K562 (cell line): ENCODE data around the gene RTN4. TPM values are rescaled to one million over a fixed set of nuclear protein-coding genes. Genes with fewer than 3 reads are reported as not detected.
A peak's percentile ranks its signal among the peaks of the same experiment; 100 is the strongest.

Experiments used
- ARID1B ChIP-seq: fragments of 450-650 bp; IDR thresholded peaks from 2 replicates; pipeline ENCODE4 v1.6.1; 2016; ENCODE audit warnings: antibody characterized with exemption, mild to moderate bottlenecking, inconsistent platforms
- CBFA2T3 ChIP-seq: fragments of 450-650 bp; IDR thresholded peaks from 2 replicates; pipeline ENCODE4 v1.6.1; 2017
- DACH1 ChIP-seq: fragments of 450-650 bp; IDR thresholded peaks from 2 replicates; pipeline ENCODE4 v1.6.1; 2018; ENCODE audit not compliant: partially characterized antibody
- KDM5B ChIP-seq: fragments of 200-600 bp; sonication (generic); IDR thresholded peaks from 2 replicates; pipeline ENCODE4 v1.6.1; 2012; ENCODE audit warnings: low read depth, mild to moderate bottlenecking, moderate library complexity, low read length, control low read depth, inconsistent platforms; ENCODE audit not compliant: insufficient replicate concordance
- LCOR ChIP-seq: sonication (generic); formaldehyde crosslinking; IDR thresholded peaks from 2 replicates; pipeline ENCODE4 v1.8.0; 2022; ENCODE audit warnings: mild to moderate bottlenecking, missing genetic modification reagents
- MAZ ChIP-seq, 2 experiments: fragments of 450-650 bp in 1 of 2; sonication (generic) in 1 of 2; formaldehyde crosslinking; IDR thresholded peaks in 1 of 2; conservative IDR thresholded peaks in 1 of 2; 2 replicates each; pipeline versions ENCODE4 v1.4.0 to v1.5.0; 2020; ENCODE audit warnings: mild to moderate bottlenecking in 1 of 2, missing genetic modification reagents in 1 of 2
- OTX1 ChIP-seq: fragments of 450-650 bp; formaldehyde crosslinking; IDR thresholded peaks from 2 replicates; pipeline ENCODE4 v1.4.0; 2022; ENCODE audit warnings: mild to moderate bottlenecking
- PHB2 ChIP-seq: fragments of 450-650 bp; IDR thresholded peaks from 2 replicates; pipeline ENCODE4 v1.6.1; 2017; ENCODE audit warnings: low read depth
- PURB ChIP-seq: sonication (generic); formaldehyde crosslinking; IDR thresholded peaks from 2 replicates; pipeline ENCODE4 v1.9.0; 2021; ENCODE audit warnings: low read depth, mild to moderate bottlenecking, missing genetic modification reagents
- SMAD2 ChIP-seq: fragments of 150-350 bp; IDR thresholded peaks from 2 replicates; pipeline ENCODE4 v1.6.1; 2014; ENCODE audit warnings: low read depth, mild to moderate bottlenecking, low read length
- SREBF2 ChIP-seq: sonication (generic); formaldehyde crosslinking; IDR thresholded peaks from 2 replicates; pipeline ENCODE4 v1.4.0; 2020; ENCODE audit warnings: mild to moderate bottlenecking, missing genetic modification reagents
- U2AF1 ChIP-seq: fragments of 200-400 bp; formaldehyde crosslinking; optimal IDR thresholded peaks from 2 replicates; pipeline ENCODE3; 2017; ENCODE audit warnings: mild to moderate bottlenecking, low read depth, low read length, moderate library complexity
- ZNF695 ChIP-seq: fragments of 450-650 bp; formaldehyde crosslinking; IDR thresholded peaks from 2 replicates; pipeline ENCODE4 v1.4.0; 2020; ENCODE audit warnings: mild to moderate bottlenecking, moderate library complexity
- polyA plus RNA-seq, 8 experiments: library from polyadenylated mRNA; depleted of rRNA in 4 of 8; stranded (reverse) in 5 of 8; unstranded in 3 of 8; fragments of >200 nt; fragmentation: Nextera tagmentation in 2 of 8; fragmentation: Illumina TruSeq in 1 of 8; extraction: Ambion mirVana in 2 of 8; extraction: Trizol in 1 of 8; gene quantifications; 2 replicates each; pipeline versions ENCODE4 v1.2.1 to v1.2.3, GENCODE V29; 2011 to 2014; ENCODE audit warnings: inconsistent platforms in 1 of 8, missing spikeins in 1 of 8
- total RNA-seq, 7 experiments: library from RNA; depleted of rRNA in 6 of 7; stranded (reverse); fragments of >200 nt in 6 of 7; fragmentation: Illumina TruSeq in 2 of 7; extraction: Trizol in 2 of 7; gene quantifications; 2 replicates each; pipeline versions ENCODE4 v1.2.1 to v1.2.3, GENCODE V29; 2011 to 2021; ENCODE audit warnings: low replicate concordance in 1 of 7
- TF ChIP-seq, protein P1 (sequence below): IDR thresholded peaks from 2 replicates; pipeline ENCODE4 v1.6.1; 2014; ENCODE audit warnings: antibody characterized with exemption
- TF ChIP-seq, protein P2 (sequence below): fragments of 250-450 bp; sonication (Bioruptor Pico); IDR thresholded peaks from 2 replicates; pipeline ENCODE4 v1.9.0; 2021; ENCODE audit warnings: mild to moderate bottlenecking, inconsistent platforms
- TF ChIP-seq, protein P3 (sequence below): fragments of 250-450 bp; sonication (Bioruptor Pico); IDR thresholded peaks from 2 replicates; pipeline ENCODE4 v1.8.0; 2021; ENCODE audit warnings: moderate library complexity, mild to moderate bottlenecking, inconsistent platforms
- TF ChIP-seq, protein P4 (sequence below), 3 experiments: fragments of 200-800 bp in 1 of 3; fragments of 250-450 bp in 1 of 3; fragments of 450-650 bp in 1 of 3; sonication (Bioruptor Pico) in 1 of 3; sonication (Bioruptor generic) in 1 of 3; formaldehyde crosslinking in 1 of 3; IDR thresholded peaks; 2 replicates each; pipeline versions ENCODE4 v1.6.1 to v1.8.0; 2016 to 2022; ENCODE audit warnings: mild to moderate bottlenecking in 2 of 3, missing genetic modification characterization in 2 of 3, missing compliant biosample characterization in 1 of 3, moderate library complexity in 1 of 3
- TF ChIP-seq, protein P5 (sequence below), 2 experiments: fragments of 450-650 bp; conservative IDR thresholded peaks; 2 replicates each; pipeline ENCODE4 v1.6.1; 2017; ENCODE audit warnings: mild to moderate bottlenecking in 2 of 2, moderate library complexity in 2 of 2

RTN4 gene
- total and polyA plus RNA-seq, 9 of the 15 experiments (the other 6 are each of a cell fraction or from before 2014, with no cell fraction given) = 73.0 to 248 (median 116) TPM

DNA sequence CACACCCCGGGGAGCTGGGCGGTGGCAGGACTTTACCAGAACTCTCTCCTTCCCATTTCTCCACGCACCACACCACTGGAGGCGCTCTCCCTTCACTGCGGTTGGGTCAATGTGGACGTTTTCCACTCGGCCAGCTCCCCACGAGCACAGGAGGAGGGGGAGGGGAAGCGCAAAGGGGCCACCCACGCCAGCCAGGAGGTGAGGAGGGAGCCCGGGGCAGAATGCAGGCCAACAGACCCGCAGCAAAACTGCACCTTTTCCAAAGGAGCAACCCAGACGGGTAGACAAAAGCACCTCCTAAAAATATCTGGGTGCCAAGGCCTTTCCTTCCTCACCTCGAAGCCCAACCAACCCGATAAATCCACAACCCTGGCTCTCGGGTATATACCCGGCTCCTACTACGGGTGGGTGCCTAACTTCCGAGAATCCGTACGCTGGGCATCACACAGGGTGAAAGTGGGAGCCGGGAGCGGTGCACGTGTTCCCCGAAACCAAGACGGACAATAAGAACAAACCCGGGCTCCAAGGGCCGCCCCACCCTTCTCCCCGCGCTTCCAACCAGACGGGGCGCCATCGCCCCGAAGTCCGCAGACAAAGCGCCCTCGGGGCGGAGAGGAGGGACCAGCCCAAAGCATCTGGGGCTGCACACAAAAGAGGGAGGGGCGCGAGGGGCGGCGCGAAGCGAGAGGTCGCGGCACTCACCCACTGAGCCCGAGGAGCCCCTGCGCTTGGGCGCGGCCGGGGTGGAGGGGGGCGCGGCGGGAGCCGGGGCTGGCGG lies 1.0 kb downstream of the RTN4 start (continued):
- TF ChIP-seq KDM5B = peak; percentile 80
- no peak for TF ChIP-seq PURB (CRISPR knock-in tag)
- TF ChIP-seq SREBF2 (CRISPR knock-in tag) = 0 out of 2 replicates have a peak, but pooled peaks have one; percentile 80
- TF ChIP-seq PHB2 = no peak
- TF ChIP-seq MAZ (CRISPR knock-in tag; conservative IDR thresholded peaks at IDR 0.05 in 1 of 2, IDR thresholded peaks at IDR 0.05 in 1 of 2) = peak; percentile 25 to 69; a peak in 2 of 4 replicates
- TF ChIP-seq DACH1 = no peak
- TF ChIP-seq, protein P1, sequence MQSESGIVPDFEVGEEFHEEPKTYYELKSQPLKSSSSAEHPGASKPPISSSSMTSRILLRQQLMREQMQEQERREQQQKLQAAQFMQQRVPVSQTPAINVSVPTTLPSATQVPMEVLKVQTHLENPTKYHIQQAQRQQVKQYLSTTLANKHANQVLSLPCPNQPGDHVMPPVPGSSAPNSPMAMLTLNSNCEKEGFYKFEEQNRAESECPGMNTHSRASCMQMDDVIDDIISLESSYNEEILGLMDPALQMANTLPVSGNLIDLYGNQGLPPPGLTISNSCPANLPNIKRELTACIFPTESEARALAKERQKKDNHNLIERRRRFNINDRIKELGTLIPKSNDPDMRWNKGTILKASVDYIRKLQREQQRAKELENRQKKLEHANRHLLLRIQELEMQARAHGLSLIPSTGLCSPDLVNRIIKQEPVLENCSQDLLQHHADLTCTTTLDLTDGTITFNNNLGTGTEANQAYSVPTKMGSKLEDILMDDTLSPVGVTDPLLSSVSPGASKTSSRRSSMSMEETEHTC = no peak
- TF ChIP-seq ZNF695 = no peak
- peak; percentile 52; the same call in 1 of the 2 replicates for TF ChIP-seq ARID1B
- TF ChIP-seq CBFA2T3 = 0 out of 2 replicates have a peak, but pooled peaks have one; percentile 11
- TF ChIP-seq, protein P2, sequence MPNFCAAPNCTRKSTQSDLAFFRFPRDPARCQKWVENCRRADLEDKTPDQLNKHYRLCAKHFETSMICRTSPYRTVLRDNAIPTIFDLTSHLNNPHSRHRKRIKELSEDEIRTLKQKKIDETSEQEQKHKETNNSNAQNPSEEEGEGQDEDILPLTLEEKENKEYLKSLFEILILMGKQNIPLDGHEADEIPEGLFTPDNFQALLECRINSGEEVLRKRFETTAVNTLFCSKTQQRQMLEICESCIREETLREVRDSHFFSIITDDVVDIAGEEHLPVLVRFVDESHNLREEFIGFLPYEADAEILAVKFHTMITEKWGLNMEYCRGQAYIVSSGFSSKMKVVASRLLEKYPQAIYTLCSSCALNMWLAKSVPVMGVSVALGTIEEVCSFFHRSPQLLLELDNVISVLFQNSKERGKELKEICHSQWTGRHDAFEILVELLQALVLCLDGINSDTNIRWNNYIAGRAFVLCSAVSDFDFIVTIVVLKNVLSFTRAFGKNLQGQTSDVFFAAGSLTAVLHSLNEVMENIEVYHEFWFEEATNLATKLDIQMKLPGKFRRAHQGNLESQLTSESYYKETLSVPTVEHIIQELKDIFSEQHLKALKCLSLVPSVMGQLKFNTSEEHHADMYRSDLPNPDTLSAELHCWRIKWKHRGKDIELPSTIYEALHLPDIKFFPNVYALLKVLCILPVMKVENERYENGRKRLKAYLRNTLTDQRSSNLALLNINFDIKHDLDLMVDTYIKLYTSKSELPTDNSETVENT (CRISPR knock-in tag) = peak; percentile 33; the same call in 1 of the 2 replicates
- 0 out of 2 replicates have a peak, but pooled peaks have one; percentile 27 for TF ChIP-seq OTX1
- TF ChIP-seq SMAD2 = no peak
- TF ChIP-seq, protein P3, sequence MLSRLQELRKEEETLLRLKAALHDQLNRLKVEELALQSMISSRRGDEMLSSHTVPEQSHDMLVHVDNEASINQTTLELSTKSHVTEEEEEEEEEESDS (CRISPR knock-in tag) = no peak
- TF ChIP-seq LCOR (CRISPR knock-in tag) = no peak
- TF ChIP-seq U2AF1 = no peak
- TF ChIP-seq, protein P4, sequence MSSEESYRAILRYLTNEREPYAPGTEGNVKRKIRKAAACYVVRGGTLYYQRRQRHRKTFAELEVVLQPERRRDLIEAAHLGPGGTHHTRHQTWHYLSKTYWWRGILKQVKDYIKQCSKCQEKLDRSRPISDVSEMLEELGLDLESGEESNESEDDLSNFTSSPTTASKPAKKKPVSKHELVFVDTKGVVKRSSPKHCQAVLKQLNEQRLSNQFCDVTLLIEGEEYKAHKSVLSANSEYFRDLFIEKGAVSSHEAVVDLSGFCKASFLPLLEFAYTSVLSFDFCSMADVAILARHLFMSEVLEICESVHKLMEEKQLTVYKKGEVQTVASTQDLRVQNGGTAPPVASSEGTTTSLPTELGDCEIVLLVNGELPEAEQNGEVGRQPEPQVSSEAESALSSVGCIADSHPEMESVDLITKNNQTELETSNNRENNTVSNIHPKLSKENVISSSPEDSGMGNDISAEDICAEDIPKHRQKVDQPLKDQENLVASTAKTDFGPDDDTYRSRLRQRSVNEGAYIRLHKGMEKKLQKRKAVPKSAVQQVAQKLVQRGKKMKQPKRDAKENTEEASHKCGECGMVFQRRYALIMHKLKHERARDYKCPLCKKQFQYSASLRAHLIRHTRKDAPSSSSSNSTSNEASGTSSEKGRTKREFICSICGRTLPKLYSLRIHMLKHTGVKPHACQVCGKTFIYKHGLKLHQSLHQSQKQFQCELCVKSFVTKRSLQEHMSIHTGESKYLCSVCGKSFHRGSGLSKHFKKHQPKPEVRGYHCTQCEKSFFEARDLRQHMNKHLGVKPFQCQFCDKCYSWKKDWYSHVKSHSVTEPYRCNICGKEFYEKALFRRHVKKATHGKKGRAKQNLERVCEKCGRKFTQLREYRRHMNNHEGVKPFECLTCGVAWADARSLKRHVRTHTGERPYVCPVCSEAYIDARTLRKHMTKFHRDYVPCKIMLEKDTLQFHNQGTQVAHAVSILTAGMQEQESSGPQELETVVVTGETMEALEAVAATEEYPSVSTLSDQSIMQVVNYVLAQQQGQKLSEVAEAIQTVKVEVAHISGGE (CRISPR knock-in tag; IDR thresholded peaks at IDR 0.05) = peak in 1 of 3 experiments; percentile 70; a peak in 2 of 6 replicates
- TF ChIP-seq, protein P5, sequence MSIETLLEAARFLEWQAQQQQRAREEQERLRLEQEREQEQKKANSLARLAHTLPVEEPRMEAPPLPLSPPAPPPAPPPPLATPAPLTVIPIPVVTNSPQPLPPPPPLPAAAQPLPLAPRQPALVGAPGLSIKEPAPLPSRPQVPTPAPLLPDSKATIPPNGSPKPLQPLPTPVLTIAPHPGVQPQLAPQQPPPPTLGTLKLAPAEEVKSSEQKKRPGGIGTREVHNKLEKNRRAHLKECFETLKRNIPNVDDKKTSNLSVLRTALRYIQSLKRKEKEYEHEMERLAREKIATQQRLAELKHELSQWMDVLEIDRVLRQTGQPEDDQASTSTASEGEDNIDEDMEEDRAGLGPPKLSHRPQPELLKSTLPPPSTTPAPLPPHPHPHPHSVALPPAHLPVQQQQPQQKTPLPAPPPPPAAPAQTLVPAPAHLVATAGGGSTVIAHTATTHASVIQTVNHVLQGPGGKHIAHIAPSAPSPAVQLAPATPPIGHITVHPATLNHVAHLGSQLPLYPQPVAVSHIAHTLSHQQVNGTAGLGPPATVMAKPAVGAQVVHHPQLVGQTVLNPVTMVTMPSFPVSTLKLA (conservative IDR thresholded peaks at IDR 0.05) = peak; percentile 87 to 93
